Urinary bladder (tissue), 4 donors: ENCODE results near the gene GPX8. TPM values are rescaled to one million over a fixed set of nuclear protein-coding genes. Genes with fewer than 3 reads are reported as not detected.

Experiments
- DNase-seq: peaks from one replicate; pipeline ENCODE4 v3.0.0-alpha.2; 2015; ENCODE audit errors: extremely low spot score
- H3K27ac ChIP-seq: one replicate; pipeline ENCODE4 v1.5.1; 2013; ENCODE audit warnings: low read depth, mild to moderate bottlenecking, moderate library complexity
- H3K36me3 ChIP-seq: one replicate; pipeline ENCODE4 v1.6.1; 2013; ENCODE audit warnings: mild to moderate bottlenecking, moderate library complexity; ENCODE audit not compliant: insufficient read depth
- H3K4me1 ChIP-seq: one replicate; pipeline ENCODE4 v1.6.1; 2013; ENCODE audit warnings: mild to moderate bottlenecking, moderate library complexity; ENCODE audit not compliant: insufficient read depth
- H3K4me3 ChIP-seq: one replicate; pipeline ENCODE4 v1.5.1; 2013; ENCODE audit warnings: low read depth, low read length
- WGBS: extraction: QIAGEN DNeasy Blood & Tissue Kit; methylation state at CpG from one replicate; pipeline ENCODE4 v1.1.7; 2013; 5-methylcytosine and 5-hydroxymethylcytosine counted together
- polyA plus RNA-seq: library from polyadenylated mRNA; stranded (reverse); fragments of 200-250 nt; gene quantifications from one replicate; pipeline ENCODE4 v1.2.3, GENCODE V29; 2013
- total RNA-seq: library from RNA; depleted of rRNA; stranded (reverse); fragments of >200 nt; gene quantifications from one replicate; pipeline ENCODE4 v1.2.3, GENCODE V29; 2014
- donor health status: healthy with polysubstance abuse.
- donor health status: healthy.

GPX8 gene
- total and polyA plus RNA-seq, 2 donors, result 20.5 to 120 TPM

GRCh38 chr5:55151923-55152842, 7.8 kb upstream of the GPX8 start:
- 46% methylated on average over 5 of the region's 5 CpGs for WGBS
- Histone ChIP-seq H3K36me3 (no peaks in the 10 kb centered on the region), H3K4me1 (no peaks in the 10 kb centered on the region), H3K4me3 (no peak overlapping the region), H3K27ac (no peak overlapping the region)
- DNase-seq, result no peak

GRCh38 chr5:55154873-55155272, 5.1 kb upstream of the GPX8 start:
- Histone ChIP-seq H3K27ac (no peak overlapping the region), H3K4me3 (no peak overlapping the region), H3K4me1 (no peaks in the 10 kb centered on the region), H3K36me3 (no peaks in the 10 kb centered on the region)
- 22% methylated on average over 3 of the region's 3 CpGs for WGBS
- no peak for DNase-seq

- Histone ChIP-seq H3K4me3 (peak overlapping the region; percentile 22), H3K36me3 (no peaks in the 10 kb centered on the region), H3K4me1 (no peaks in the 10 kb centered on the region), H3K27ac (no peak overlapping the region)
- WGBS, result 4% methylated on average over 9 of the region's 9 CpGs
- peak; percentile 85 for DNase-seq
Measured at GRCh38 chr5:55160493-55161209, 680 bp downstream of the GPX8 start.

DNA sequence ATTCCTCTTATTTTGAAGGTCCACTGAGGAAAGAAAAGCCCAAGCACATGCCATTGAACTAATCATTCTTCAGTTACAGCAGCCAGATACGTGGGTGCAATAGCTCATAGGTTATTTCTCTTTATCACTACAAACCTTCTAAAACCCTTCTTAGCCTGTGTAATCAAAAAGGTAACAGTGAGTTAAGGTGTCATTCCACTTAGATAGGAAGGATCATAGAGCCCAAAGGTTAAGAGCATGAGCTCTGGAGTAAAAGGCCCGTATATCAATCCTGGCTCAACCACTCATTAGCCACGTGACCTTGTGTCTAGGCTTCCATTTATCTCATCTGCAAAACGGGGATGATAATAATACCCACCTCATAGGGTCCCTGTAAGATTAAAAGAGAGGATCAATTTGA, 2.7 kb downstream of the GPX8 start:
- Histone ChIP-seq H3K27ac (no peak overlapping the region), H3K4me1 (no peaks in the 10 kb centered on the region), H3K4me3 (no peak overlapping the region), H3K36me3 (no peaks in the 10 kb centered on the region)
- DNase-seq, result no peak
- 74% methylated on average over 4 of the region's 4 CpGs for WGBS

DNA sequence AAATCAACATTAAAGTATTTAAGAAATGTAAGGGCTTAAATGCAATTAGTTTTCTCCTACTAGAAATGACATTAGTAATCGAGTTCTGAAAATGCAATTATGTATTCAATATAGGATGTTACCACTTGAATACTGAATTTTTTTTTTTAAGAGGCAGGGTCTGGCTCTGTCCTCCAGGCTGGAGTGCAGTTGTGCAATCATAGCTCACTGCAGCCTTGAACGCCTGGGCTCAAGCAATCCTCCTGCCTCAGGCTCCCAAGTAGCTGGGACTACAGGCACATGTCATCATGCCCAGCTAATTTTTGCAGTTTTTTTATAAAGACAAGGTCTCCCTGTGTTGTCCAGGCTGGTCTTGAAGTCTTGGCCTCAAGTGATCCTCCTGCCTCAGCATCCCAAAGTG, 11.5 kb downstream of the GPX8 start:
- no peak overlapping the region for H3K4me3 ChIP-seq
- DNase-seq, result no peak
- no peaks in the 10 kb centered on the region for H3K36me3 ChIP-seq
- no peak overlapping the region for H3K27ac ChIP-seq
- H3K4me1 ChIP-seq, result no peaks in the 10 kb centered on the region
- 46% methylated on average over 2 of the region's 2 CpGs for WGBS

- 7% methylated on average over 15 of the region's 15 CpGs for WGBS
- peak; percentile 79 for DNase-seq
- no peaks in the 10 kb centered on the region for H3K4me1 ChIP-seq
Measured at GRCh38 chr5:55172051-55172899, 12.3 kb downstream of the GPX8 start.

DNA sequence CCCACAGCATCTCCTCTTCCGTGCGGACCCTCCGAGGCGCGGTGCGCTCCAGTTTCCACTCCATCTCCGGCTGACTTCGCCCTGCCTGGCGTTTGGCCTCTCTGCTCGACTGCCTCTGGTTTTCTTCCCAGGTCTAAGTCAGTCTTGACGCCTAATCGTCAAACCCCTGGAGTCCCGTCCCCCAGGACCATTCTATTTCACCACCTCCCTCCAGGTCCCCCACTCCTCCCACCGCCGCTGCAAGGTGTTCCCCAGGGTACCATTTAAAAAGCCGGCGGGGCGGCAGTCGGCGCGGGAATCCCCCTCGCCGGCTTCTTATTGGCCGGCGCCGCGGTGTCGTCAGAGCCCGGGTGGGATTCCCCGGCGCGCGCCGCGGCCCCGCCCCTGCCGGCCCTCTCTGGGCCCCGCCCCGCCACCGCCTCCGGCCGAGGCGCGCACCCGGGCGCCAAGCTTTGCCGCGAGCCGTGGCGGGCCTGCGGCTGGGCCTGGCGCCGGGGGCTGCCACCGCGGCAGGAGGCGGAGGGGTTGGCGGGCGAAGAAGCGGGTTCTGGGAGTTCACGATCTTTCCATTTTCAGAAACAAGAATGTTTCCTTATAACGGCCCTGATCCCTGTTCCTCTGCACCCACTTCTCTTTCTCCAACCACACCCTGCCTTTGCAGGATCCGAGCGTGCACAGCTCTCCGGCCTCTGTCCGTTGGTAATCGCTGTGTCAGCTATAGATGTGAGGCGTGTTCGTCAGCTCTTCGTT, 13.1 kb downstream of the GPX8 start, which contains the start of gene CDC20B:
Gene CDC20B, minus strand, starts transcription at position 241 of the 750 bp plus-strand sequence. Its CDS starts 177 bp downstream, at position 64.
- H3K4me3 ChIP-seq, result peak within 1 kb of the TSS; percentile 37
- no peak for DNase-seq
- under 1% methylated on average over 69 of the region's 69 CpGs for WGBS
- no peaks in the 10 kb centered on the region for H3K4me1 ChIP-seq
- no peaks in the 10 kb centered on the region for H3K36me3 ChIP-seq
- H3K27ac ChIP-seq, result peak within 1 kb of the TSS; percentile 3

More at GRCh38 chr5:55172051-55172899, 12.3 kb downstream of the GPX8 start:
- Histone ChIP-seq H3K4me3 (peak overlapping the region; percentile 37), H3K27ac (no peak overlapping the region), H3K36me3 (no peaks in the 10 kb centered on the region)

GRCh38 chr5:55173687-55174230, 13.8 kb downstream of the GPX8 start:
- no peak overlapping the region for H3K27ac ChIP-seq
- no peak for DNase-seq
- H3K4me3 ChIP-seq, result no peak overlapping the region
- no peaks in the 10 kb centered on the region for H3K36me3 ChIP-seq
- no peaks in the 10 kb centered on the region for H3K4me1 ChIP-seq
- WGBS, result 16% methylated on average over 8 of the region's 8 CpGs

- no peaks in the 10 kb centered on the region for H3K36me3 ChIP-seq
- no peak overlapping the region for H3K27ac ChIP-seq
- no peaks in the 10 kb centered on the region for H3K4me1 ChIP-seq
- WGBS, result 17% methylated on average over 7 of the region's 7 CpGs
- no peak for DNase-seq
- no peak overlapping the region for H3K4me3 ChIP-seq
Measured at GRCh38 chr5:55175781-55176175, 15.8 kb downstream of the GPX8 start.

GRCh38 chr5:55176176-55176818, 16.3 kb downstream of the GPX8 start:
- WGBS, result 1% methylated on average over 44 of the region's 44 CpGs
- peak overlapping the region; percentile 23 for H3K4me3 ChIP-seq
- DNase-seq, result no peak
- no peaks in the 10 kb centered on the region for H3K4me1 ChIP-seq
- H3K27ac ChIP-seq, result no peak overlapping the region
- H3K36me3 ChIP-seq, result no peaks in the 10 kb centered on the region

DNA sequence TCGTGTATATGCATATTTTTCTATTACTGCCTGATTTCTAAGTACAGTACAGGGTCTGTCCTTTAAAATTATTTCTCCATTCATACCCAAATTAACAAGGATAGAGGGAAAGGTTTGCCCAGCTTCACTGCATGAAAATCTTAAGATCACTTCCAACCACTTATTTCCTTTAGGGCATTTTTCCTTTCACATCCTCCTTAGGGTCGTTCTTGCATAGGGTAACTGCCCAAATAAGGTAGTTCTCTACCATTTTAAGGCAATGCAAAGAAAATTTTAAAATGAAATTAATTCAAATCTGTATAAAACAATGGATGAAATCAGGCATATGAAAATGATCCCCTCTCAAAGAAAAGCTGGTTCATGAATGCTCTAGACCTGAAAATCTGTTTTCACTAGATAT, 17.1 kb downstream of the GPX8 start:
- Histone ChIP-seq H3K4me1 (no peaks in the 10 kb centered on the region), H3K36me3 (no peaks in the 10 kb centered on the region), H3K4me3 (no peak overlapping the region), H3K27ac (no peak overlapping the region)
- no peak for DNase-seq
- WGBS, result 10% methylated on average over 2 of the region's 2 CpGs

- no peak for DNase-seq
- 37% methylated on average over 1 of the region's 1 CpG for WGBS
Measured at GRCh38 chr5:55180016-55180415, 20.0 kb downstream of the GPX8 start.

More at GRCh38 chr5:55180016-55180415, 20.0 kb downstream of the GPX8 start:
- no peaks in the 10 kb centered on the region for H3K36me3 ChIP-seq
- no peaks in the 10 kb centered on the region for H3K4me1 ChIP-seq
- no peak overlapping the region for H3K4me3 ChIP-seq
- H3K27ac ChIP-seq, result no peak overlapping the region
